DOHH2 (cell line): Measurements from ENCODE around the gene CDC42.

Source experiments
- CTCF ChIP-seq: fragments of 200-600 bp; sonication (generic); IDR thresholded peaks from one replicate; pipeline ENCODE4 v1.5.1; 2014; ENCODE audit warnings: antibody characterized with exemption, mild to moderate bottlenecking, low read depth, low read length; ENCODE audit not compliant: poor library complexity, severe bottlenecking
- EZH2phosphoT487 ChIP-seq: fragments of 200-600 bp; sonication (generic); IDR thresholded peaks from 2 replicates; pipeline ENCODE4 v1.6.1; 2017; ENCODE audit warnings: borderline replicate concordance, mild to moderate bottlenecking, antibody characterized with exemption, low read length, moderate library complexity, mixed read lengths

- TF ChIP-seq CTCF (no peak), EZH2phosphoT487 (no peak)
Measured at GRCh38 chr1:22031214-22031962, 21.1 kb upstream of the CDC42 start.
